ENCODE results near the gene GFOD1.

DNA sequence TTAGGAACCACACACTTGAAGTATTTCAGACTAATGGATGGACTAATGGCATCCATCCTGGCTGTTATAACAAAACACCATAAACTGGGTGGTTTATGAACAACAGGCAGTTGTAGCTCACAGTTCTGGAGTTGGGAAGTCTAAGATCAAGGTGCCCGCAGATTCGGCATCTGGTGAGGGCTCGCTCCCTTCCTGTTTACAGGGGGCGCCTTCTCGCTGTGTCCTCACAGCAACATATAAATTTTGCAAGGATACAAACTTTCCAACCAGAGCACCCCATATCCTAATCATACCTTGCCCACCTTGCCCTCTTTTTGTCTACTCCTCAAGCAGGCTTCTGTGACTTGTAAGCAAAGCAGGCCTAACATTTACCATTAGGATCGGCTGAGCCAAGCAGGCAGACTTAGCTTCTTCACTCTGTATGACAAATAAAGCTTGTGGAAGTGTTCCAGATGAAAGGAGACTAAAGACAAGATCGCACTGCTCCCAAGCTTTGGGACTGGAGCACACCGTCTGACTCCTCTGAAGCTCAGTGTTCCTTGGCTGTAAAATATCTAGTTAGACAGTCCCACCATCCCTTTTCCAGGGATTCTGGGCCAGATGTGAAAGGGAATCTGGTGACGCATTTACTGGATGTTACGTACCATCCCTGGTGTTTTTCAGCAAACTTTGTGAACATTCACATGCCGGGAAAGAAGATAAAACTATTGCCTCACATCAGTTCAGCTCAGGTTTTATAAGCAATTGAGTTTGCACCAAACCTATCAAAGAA, 34.9 kb downstream of the GFOD1 start:
- TF ChIP-seq, protein P1, sequence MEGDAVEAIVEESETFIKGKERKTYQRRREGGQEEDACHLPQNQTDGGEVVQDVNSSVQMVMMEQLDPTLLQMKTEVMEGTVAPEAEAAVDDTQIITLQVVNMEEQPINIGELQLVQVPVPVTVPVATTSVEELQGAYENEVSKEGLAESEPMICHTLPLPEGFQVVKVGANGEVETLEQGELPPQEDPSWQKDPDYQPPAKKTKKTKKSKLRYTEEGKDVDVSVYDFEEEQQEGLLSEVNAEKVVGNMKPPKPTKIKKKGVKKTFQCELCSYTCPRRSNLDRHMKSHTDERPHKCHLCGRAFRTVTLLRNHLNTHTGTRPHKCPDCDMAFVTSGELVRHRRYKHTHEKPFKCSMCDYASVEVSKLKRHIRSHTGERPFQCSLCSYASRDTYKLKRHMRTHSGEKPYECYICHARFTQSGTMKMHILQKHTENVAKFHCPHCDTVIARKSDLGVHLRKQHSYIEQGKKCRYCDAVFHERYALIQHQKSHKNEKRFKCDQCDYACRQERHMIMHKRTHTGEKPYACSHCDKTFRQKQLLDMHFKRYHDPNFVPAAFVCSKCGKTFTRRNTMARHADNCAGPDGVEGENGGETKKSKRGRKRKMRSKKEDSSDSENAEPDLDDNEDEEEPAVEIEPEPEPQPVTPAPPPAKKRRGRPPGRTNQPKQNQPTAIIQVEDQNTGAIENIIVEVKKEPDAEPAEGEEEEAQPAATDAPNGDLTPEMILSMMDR (IDR thresholded peaks at IDR 0.05): no peak
- no peak for TF ChIP-seq POLR2A (IDR thresholded peaks at IDR 0.05)

Measured in ovary (tissue), 3 donors.